PFSK-1 (cell line): ENCODE measurements around the gene TBCA.

Source experiments
- FOXP2 ChIP-seq: optimal IDR thresholded peaks from 2 replicates; pipeline ENCODE3; 2011; ENCODE audit warnings: borderline replicate concordance, control low read depth, inconsistent platforms; ENCODE audit not compliant: insufficient read depth; ENCODE audit errors: extremely low read length, extremely low read depth
- POLR2AphosphoS5 ChIP-seq: IDR thresholded peaks from 2 replicates; pipeline ENCODE4 v1.6.1; 2012; ENCODE audit warnings: low read depth, mild to moderate bottlenecking, control low read depth, low read length, moderate library complexity
- SIN3A ChIP-seq: IDR thresholded peaks from 2 replicates; pipeline ENCODE4 v1.6.1; 2012; ENCODE audit warnings: mild to moderate bottlenecking, low read length, moderate library complexity, borderline replicate concordance; ENCODE audit not compliant: insufficient read depth
- TAF1 ChIP-seq: IDR thresholded peaks from 2 replicates; pipeline ENCODE4 v1.6.1; 2012; ENCODE audit warnings: low read length, control low read depth, borderline replicate concordance; ENCODE audit not compliant: insufficient read depth
- TF ChIP-seq, protein P1 (sequence below), 2 experiments: IDR thresholded peaks; 2 replicates each; pipeline versions ENCODE4 v1.6.1 to v1.8.0; 2011 to 2012; ENCODE audit warnings: low read depth in 2 of 2, low read length in 2 of 2, control low read depth in 1 of 2, inconsistent platforms in 1 of 2, mild to moderate bottlenecking in 1 of 2, moderate library complexity in 1 of 2; ENCODE audit not compliant: insufficient read depth in 1 of 2

TBCA gene

DNA sequence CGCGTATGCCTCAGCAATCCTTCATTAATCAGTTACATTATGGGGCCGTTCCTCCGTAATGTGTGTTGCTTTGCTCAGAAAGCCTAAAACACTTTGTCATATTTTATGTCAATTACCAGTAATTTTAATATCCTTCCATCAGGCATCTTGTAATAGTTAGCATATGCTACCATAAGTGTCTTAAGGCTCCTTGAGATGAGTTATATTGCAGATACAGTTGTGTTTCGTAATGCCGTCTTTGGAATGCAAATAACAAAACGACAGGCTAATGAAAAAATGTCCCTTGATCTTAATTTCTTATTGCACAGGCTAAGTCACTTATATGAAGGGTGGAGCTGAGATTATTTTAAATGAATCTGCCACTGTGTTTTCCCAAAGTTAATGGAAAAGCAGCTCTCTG is 50.5 kb downstream of the TBCA start:
- TF ChIP-seq TAF1 (no peak), POLR2AphosphoS5 (no peak), SIN3A (no peak), FOXP2 (no peak)
- TF ChIP-seq, protein P1, sequence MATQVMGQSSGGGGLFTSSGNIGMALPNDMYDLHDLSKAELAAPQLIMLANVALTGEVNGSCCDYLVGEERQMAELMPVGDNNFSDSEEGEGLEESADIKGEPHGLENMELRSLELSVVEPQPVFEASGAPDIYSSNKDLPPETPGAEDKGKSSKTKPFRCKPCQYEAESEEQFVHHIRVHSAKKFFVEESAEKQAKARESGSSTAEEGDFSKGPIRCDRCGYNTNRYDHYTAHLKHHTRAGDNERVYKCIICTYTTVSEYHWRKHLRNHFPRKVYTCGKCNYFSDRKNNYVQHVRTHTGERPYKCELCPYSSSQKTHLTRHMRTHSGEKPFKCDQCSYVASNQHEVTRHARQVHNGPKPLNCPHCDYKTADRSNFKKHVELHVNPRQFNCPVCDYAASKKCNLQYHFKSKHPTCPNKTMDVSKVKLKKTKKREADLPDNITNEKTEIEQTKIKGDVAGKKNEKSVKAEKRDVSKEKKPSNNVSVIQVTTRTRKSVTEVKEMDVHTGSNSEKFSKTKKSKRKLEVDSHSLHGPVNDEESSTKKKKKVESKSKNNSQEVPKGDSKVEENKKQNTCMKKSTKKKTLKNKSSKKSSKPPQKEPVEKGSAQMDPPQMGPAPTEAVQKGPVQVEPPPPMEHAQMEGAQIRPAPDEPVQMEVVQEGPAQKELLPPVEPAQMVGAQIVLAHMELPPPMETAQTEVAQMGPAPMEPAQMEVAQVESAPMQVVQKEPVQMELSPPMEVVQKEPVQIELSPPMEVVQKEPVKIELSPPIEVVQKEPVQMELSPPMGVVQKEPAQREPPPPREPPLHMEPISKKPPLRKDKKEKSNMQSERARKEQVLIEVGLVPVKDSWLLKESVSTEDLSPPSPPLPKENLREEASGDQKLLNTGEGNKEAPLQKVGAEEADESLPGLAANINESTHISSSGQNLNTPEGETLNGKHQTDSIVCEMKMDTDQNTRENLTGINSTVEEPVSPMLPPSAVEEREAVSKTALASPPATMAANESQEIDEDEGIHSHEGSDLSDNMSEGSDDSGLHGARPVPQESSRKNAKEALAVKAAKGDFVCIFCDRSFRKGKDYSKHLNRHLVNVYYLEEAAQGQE (IDR thresholded peaks at IDR 0.05; ENCODE audit: insufficient read depth in 1 of 2, low read depth in 2 of 2, low read length in 2 of 2) = no peak

DNA sequence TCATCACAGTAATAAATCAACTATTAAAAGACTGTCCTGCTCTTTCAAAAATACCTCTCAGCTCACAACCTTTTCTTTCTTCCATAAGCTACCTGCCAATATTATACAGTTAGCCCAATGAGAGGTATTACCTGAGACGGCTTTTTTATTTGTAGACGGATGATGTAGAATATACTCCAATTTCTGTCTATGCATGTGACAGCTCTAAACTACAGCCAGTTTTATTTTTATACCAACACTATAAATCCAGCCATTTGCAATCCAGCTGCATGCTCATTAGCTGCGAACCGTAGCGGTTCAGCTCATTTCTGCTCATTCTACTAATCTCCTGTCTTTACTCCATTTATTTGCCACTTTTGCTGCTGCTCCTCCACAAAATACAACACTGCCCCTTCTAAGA is 51.2 kb downstream of the TBCA start:
- no peak for TF ChIP-seq FOXP2
- TF ChIP-seq POLR2AphosphoS5 = no peak
- TF ChIP-seq, protein P1 (IDR thresholded peaks at IDR 0.05; ENCODE audit: insufficient read depth in 1 of 2, low read depth in 2 of 2, low read length in 2 of 2) = no peak
- no peak for TF ChIP-seq SIN3A
- TF ChIP-seq TAF1 = no peak

DNA sequence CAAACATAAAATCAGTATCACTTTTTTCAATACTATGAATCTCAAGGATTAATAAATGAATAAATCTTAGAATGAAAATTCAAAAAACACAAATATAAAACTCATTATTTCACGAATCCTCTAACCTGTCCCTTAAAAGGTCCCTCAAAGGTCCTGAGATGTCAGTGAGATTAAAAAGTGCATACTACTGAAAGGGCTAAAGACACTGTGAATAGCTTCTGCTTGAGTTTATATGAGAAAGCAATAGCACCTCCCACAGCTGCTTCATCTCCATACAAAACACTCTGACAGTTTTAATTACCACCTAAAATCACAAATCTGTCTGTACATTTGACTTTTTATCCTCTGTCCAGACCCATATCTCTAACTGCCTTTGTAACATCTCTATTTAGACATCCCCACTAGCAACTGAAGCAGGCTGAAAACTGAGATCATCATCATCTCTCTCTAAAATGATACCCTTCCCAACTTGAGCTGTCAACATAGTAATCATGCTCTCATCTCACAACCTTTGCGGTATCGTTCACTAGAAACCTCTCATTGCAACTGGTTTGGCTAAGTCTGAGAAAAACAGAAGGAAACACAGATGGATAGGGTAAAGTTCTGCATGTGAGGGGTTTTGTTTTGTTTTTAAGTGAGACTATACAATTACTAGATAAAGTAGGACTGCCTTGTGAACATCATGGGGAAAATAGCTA is 56.3 kb downstream of the TBCA start:
- TF ChIP-seq, protein P1 (IDR thresholded peaks at IDR 0.05; ENCODE audit: insufficient read depth in 1 of 2, low read depth in 2 of 2, low read length in 2 of 2) = no peak
- no peak for TF ChIP-seq POLR2AphosphoS5
- TF ChIP-seq SIN3A = no peak
- TF ChIP-seq FOXP2 = no peak

DNA sequence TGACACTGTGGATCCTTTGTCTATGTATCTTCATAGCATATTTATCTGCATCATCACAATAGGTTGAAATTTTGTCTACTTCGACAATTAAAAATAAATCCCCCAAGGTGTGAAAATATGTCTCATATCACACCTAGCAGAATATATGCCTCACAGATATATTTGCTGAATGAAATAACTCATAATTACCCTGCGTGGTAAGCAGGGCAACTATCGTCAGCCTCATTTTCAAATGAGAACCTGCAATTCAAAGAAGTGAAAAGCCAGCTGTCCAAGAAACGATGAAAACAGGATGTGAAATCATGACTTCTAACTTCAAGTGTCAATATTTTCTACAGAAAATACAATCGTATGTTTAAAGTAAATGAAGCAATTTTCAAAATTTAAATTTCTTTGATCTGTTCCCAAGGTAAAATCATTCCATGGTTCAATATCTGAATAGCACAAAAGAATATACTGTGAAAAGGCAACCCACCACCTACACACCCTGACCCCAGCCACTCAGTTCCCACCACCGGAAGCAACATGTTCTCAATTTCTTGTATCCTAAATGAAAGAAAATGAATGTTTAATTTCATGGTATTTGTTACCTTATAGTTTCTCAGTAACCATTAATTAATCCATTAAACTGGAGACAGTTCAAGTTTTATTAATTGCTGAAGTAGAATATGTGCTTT is 57.1 kb downstream of the TBCA start:
- TF ChIP-seq SIN3A (no peak), POLR2AphosphoS5 (no peak), FOXP2 (no peak), TAF1 (no peak)
- TF ChIP-seq, protein P1 (IDR thresholded peaks at IDR 0.05; ENCODE audit: insufficient read depth in 1 of 2, low read depth in 2 of 2, low read length in 2 of 2) = no peak

DNA sequence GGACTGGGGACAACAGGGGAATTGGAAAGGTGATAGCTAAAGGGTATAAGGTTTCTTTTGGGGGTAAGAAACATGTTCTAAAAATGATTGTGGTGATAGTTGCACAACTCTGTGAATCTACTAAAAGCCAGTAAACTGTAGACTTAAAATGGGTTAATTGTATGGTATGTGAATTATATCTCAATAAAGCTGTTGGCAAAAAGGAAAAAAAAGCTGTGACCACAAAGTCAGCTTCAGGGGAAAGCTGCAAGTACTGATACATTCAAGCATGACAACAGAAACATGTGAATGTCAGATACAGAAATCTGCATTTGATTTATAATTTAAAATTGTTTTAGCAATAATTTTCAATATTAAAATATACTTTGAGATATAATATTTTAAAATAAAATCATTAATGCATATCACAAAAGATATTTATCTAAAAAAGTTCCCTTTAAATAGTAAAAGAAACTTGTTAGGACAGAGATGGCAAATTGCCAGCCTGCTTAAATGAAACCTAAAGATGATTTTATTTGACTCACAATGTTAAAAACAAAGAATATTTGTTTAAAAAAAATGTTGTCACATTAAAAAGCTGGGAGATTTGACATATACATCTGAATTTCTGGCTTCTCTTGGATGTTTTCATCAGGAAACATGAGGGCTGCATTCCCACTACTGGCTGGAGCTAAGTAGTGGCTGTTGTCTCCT is 66.0 kb downstream of the TBCA start:
- TF ChIP-seq POLR2AphosphoS5 (no peak), TAF1 (no peak), SIN3A (no peak)
